ENCODE results near the gene RGS11. TPM values are rescaled to one million over a fixed set of nuclear protein-coding genes. Genes with fewer than 3 reads are reported as not detected.

The RGS11 gene
- total RNA-seq, 1 experiment from 2014 or later = 8.9 TPM

GRCh38 chr16:280991-281659 is 5.4 kb upstream of the RGS11 start:
- peaks cover 18% of the 10 kb centered on the region for H3K36me3 Mint-ChIP-seq (ENCODE audit: insufficient read depth, unreplicated experiment)
- no peaks in the 10 kb centered on the region for H3K4me1 Mint-ChIP-seq (ENCODE audit: low read depth, unreplicated experiment)
- peak overlapping the region; percentile 33 for H3K4me3 ChIP-seq (ENCODE audit: low read depth, low read length)
- H3K36me3 ChIP-seq (ENCODE audit: control insufficient read depth, insufficient read depth, low read length) = no peaks in the 10 kb centered on the region
- H3K27me3 ChIP-seq (replicated peaks; ENCODE audit: control insufficient read depth, insufficient read depth, low read length) = no peaks in the 10 kb centered on the region; the same call in 1 of the 2 replicates
- ChIA-PET POLR2A (interaction anchor here (0.5 kb wide), 1 partner anchor 44 kb away, joined by 3 read pairs; no protein-coding TSS in a partner anchor), CTCF (no interaction called here)
- no peak for TF ChIP-seq CTCF (IDR thresholded peaks at IDR 0.05; ENCODE audit: insufficient read depth in 1 of 2, low read depth in 1 of 2, low read length in 1 of 2, severe bottlenecking in 1 of 2, unreplicated experiment in 1 of 2)
- intact Hi-C loops (cut with micrococcal nuclease; ENCODE audit: unreplicated experiment) = no loop called here
- no TSS peak for BruUV-seq (replicated peaks)
- H3K4me1 ChIP-seq = no peaks in the 10 kb centered on the region
- H3K27me3 Mint-ChIP-seq (ENCODE audit: insufficient read depth, unreplicated experiment) = no peaks in the 10 kb centered on the region
- H3K27ac Mint-ChIP-seq (ENCODE audit: unreplicated experiment) = no peak overlapping the region
- H3K4me3 Mint-ChIP-seq (ENCODE audit: unreplicated experiment) = peak overlapping the region; percentile 19
- no peaks in the 10 kb centered on the region for H3K9me3 ChIP-seq
- H3K9me3 Mint-ChIP-seq (ENCODE audit: unreplicated experiment) = no peaks in the 10 kb centered on the region
- no peak for DNase-seq

GRCh38 chr16:280552-280951 is 4.8 kb upstream of the RGS11 start, which contains the start of gene ARHGDIG:
ARHGDIG (plus strand) TSS chr16:280591; CDS start chr16:280681, 90 bp downstream.
- H3K27ac Mint-ChIP-seq (ENCODE audit: unreplicated experiment) = no peak within 1 kb of the TSS
- H3K9me3 ChIP-seq = no peaks in the 10 kb centered on the region
- BruUV-seq (replicated peaks) = no TSS peak
- H3K4me3 ChIP-seq (ENCODE audit: low read depth, low read length) = peak within 1 kb of the TSS; percentile 33
- no peak for DNase-seq
- peak within 1 kb of the TSS; percentile 19 for H3K4me3 Mint-ChIP-seq (ENCODE audit: unreplicated experiment)
- no peaks in the 10 kb centered on the region for H3K36me3 ChIP-seq (ENCODE audit: control insufficient read depth, insufficient read depth, low read length)
- ChIA-PET POLR2A (interaction anchor here (0.5 kb wide), 1 partner anchor 43 kb away, joined by 3 read pairs; no protein-coding TSS in a partner anchor), CTCF (no interaction called here)
- no peaks in the 10 kb centered on the region for H3K9me3 Mint-ChIP-seq (ENCODE audit: unreplicated experiment)
- no peak for TF ChIP-seq CTCF (IDR thresholded peaks at IDR 0.05; ENCODE audit: insufficient read depth in 1 of 2, low read depth in 1 of 2, low read length in 1 of 2, severe bottlenecking in 1 of 2, unreplicated experiment in 1 of 2)
- no peaks in the 10 kb centered on the region for H3K4me1 Mint-ChIP-seq (ENCODE audit: low read depth, unreplicated experiment)
- intact Hi-C loops (cut with micrococcal nuclease; ENCODE audit: unreplicated experiment) = no loop called here
- H3K27me3 ChIP-seq (replicated peaks; ENCODE audit: control insufficient read depth, insufficient read depth, low read length) = no peaks in the 10 kb centered on the region; the same call in 1 of the 2 replicates
- H3K36me3 Mint-ChIP-seq (ENCODE audit: insufficient read depth, unreplicated experiment) = peaks cover 15% of the 10 kb centered on the region
- no peaks in the 10 kb centered on the region for H3K27me3 Mint-ChIP-seq (ENCODE audit: insufficient read depth, unreplicated experiment)
- no peaks in the 10 kb centered on the region for H3K4me1 ChIP-seq

- H3K36me3 ChIP-seq (ENCODE audit: control insufficient read depth, insufficient read depth, low read length) = no peaks in the 10 kb centered on the region
- no peaks in the 10 kb centered on the region for H3K27me3 Mint-ChIP-seq (ENCODE audit: insufficient read depth, unreplicated experiment)
- H3K9me3 ChIP-seq = no peaks in the 10 kb centered on the region
- H3K27me3 ChIP-seq (replicated peaks; ENCODE audit: control insufficient read depth, insufficient read depth, low read length) = no peaks in the 10 kb centered on the region; the same call in 1 of the 2 replicates
- no peaks in the 10 kb centered on the region for H3K4me1 ChIP-seq
- POLR2A ChIA-PET = no interaction called here
- CTCF ChIA-PET = interaction anchor here (1.5 kb wide), 1 partner anchor 73 kb away, joined by 8 read pairs; the partner anchor contains the start of gene AXIN1
- DNase-seq = no peak
- intact Hi-C loops (cut with micrococcal nuclease; ENCODE audit: unreplicated experiment) = no loop called here
- no TSS peak for BruUV-seq (replicated peaks)
- H3K9me3 Mint-ChIP-seq (ENCODE audit: unreplicated experiment) = no peaks in the 10 kb centered on the region
- peaks cover 10% of the 10 kb centered on the region for H3K36me3 Mint-ChIP-seq (ENCODE audit: insufficient read depth, unreplicated experiment)
- H3K27ac Mint-ChIP-seq (ENCODE audit: unreplicated experiment) = no peak overlapping the region
- no peak for TF ChIP-seq CTCF (IDR thresholded peaks at IDR 0.05; ENCODE audit: insufficient read depth in 1 of 2, low read depth in 1 of 2, low read length in 1 of 2, severe bottlenecking in 1 of 2, unreplicated experiment in 1 of 2)
- H3K4me3 Mint-ChIP-seq (ENCODE audit: unreplicated experiment) = no peak overlapping the region
- H3K4me3 ChIP-seq (ENCODE audit: low read depth, low read length) = peak overlapping the region; percentile 12; the same call in 1 of the 2 replicates
- H3K4me1 Mint-ChIP-seq (ENCODE audit: low read depth, unreplicated experiment) = no peaks in the 10 kb centered on the region
Observed at GRCh38 chr16:280005-280460, 4.3 kb upstream of the RGS11 start.

Measured in Caco-2 (cell line).